Testis (tissue), 3 donors: ENCODE measurements around the gene TBC1D19. TPM values are rescaled to one million over a fixed set of nuclear protein-coding genes. Genes with fewer than 3 reads are reported as not detected.

Experiments
- DNase-seq: peaks from one replicate; pipeline ENCODE4 v3.0.0-alpha.2; 2019
- H3K27ac ChIP-seq, 2 donors: fragments of 200-600 bp; sonication (generic); one replicate each; pipeline ENCODE4 v1.5.1; 2019
- H3K27me3 ChIP-seq: fragments of 200-600 bp; sonication (generic); one replicate; pipeline ENCODE4 v1.5.1; 2019
- H3K36me3 ChIP-seq: fragments of 200-600 bp; sonication (generic); one replicate; pipeline ENCODE4 v1.5.1; 2017; ENCODE audit warnings: low read depth; ENCODE audit errors: missing control alignments
- H3K4me1 ChIP-seq: fragments of 200-600 bp; sonication (generic); one replicate; pipeline ENCODE4 v1.5.1; 2019
- H3K4me3 ChIP-seq, 2 donors: fragments of 200-600 bp; sonication (generic); one replicate each; pipeline ENCODE4 v1.5.1; 2017 to 2019
- H3K9me3 ChIP-seq: fragments of 200-600 bp; sonication (generic); one replicate; pipeline ENCODE4 v1.5.1; 2017
- POLR2A ChIP-seq: fragments of 450-650 bp; IDR thresholded peaks from one replicate; pipeline ENCODE4 v1.6.1; 2017; ENCODE audit warnings: antibody characterized with exemption, mild to moderate bottlenecking, moderate library complexity
- WGBS, 2 donors: methylation state at CpG; one replicate each; pipeline ENCODE4 v1.1.5; 2018; 5-methylcytosine and 5-hydroxymethylcytosine counted together
- intact Hi-C: fragments of 100-400 bp; cut with DNase I; formaldehyde crosslinking; loops from one replicate; pipeline ENCODE4 v1.15.1; 2023; ENCODE audit warnings: low total_unique reads
- polyA plus RNA-seq: library from polyadenylated mRNA; stranded (reverse); fragments of 350-450 nt; fragmentation: Illumina TruSeq; extraction: RNeasy Lipid Tissue Mini Kit (QIAGEN cat#74804); gene quantifications from one replicate; pipeline ENCODE4 v1.2.3, GENCODE V29; 2014; ENCODE audit warnings: low read depth, low replicate concordance; ENCODE audit not compliant: insufficient read depth
- total RNA-seq, 2 donors: library from RNA; depleted of rRNA; stranded (reverse); fragments of >200 nt; gene quantifications; one replicate each; pipeline ENCODE4 v1.2.3, GENCODE V29; 2016
- TF ChIP-seq, protein P1 (sequence below), 3 experiments: fragments of 450-650 bp in 2 of 3; fragments of 200-600 bp in 1 of 3; sonication (generic) in 1 of 3; IDR thresholded peaks; one replicate each; pipeline ENCODE4 v1.5.1; 2016 to 2019; ENCODE audit warnings: antibody characterized with exemption in 3 of 3, mild to moderate bottlenecking in 2 of 3, moderate library complexity in 1 of 3

TBC1D19 gene
- total and polyA plus RNA-seq, 3 donors from 2014 or later = 5.7 to 20.2 (median 13.9) TPM

GRCh38 chr4:26782168-26782829 is 198.4 kb downstream of the TBC1D19 start:
- TF ChIP-seq, protein P1, sequence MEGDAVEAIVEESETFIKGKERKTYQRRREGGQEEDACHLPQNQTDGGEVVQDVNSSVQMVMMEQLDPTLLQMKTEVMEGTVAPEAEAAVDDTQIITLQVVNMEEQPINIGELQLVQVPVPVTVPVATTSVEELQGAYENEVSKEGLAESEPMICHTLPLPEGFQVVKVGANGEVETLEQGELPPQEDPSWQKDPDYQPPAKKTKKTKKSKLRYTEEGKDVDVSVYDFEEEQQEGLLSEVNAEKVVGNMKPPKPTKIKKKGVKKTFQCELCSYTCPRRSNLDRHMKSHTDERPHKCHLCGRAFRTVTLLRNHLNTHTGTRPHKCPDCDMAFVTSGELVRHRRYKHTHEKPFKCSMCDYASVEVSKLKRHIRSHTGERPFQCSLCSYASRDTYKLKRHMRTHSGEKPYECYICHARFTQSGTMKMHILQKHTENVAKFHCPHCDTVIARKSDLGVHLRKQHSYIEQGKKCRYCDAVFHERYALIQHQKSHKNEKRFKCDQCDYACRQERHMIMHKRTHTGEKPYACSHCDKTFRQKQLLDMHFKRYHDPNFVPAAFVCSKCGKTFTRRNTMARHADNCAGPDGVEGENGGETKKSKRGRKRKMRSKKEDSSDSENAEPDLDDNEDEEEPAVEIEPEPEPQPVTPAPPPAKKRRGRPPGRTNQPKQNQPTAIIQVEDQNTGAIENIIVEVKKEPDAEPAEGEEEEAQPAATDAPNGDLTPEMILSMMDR (IDR thresholded peaks at IDR 0.05) = no peak
- no peak for TF ChIP-seq POLR2A

DNA sequence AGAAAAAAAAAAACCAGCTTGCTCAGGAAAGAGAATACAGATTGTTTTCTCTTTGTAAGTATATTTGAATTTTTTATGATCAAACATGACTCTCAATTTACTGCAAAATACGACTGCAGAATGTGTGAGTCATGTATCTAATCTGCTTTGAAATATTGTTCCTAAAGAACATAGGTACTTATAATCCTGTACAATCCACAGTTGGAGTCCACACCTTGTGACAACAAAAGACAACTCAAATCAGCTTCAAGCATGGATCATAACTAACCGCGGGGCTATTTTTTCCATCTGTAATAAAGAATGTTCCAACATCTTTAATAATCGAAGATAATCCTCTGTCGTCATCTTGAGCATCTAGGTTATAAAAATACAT is 198.9 kb downstream of the TBC1D19 start:
- no peaks in the 10 kb centered on the region for H3K36me3 ChIP-seq
- H3K4me3 ChIP-seq = no peak overlapping the region
- intact Hi-C loops = no loop called here
- H3K4me1 ChIP-seq = peaks cover 3% of the 10 kb centered on the region
- no peak overlapping the region for H3K27ac ChIP-seq
- DNase-seq = no peak
- no peaks in the 10 kb centered on the region for H3K9me3 ChIP-seq
- TF ChIP-seq, protein P1 (IDR thresholded peaks at IDR 0.05) = no peak
- TF ChIP-seq POLR2A = no peak
- 64 to 66% methylated on average over 5 of the region's 5 CpGs for WGBS, 2 donors
- H3K27me3 ChIP-seq = no peaks in the 10 kb centered on the region

More at GRCh38 chr4:26782168-26782829, 198.4 kb downstream of the TBC1D19 start:
- Histone ChIP-seq H3K4me3 (no peak overlapping the region), H3K36me3 (no peaks in the 10 kb centered on the region), H3K27ac (no peak overlapping the region), H3K4me1 (no peaks in the 10 kb centered on the region), H3K27me3 (no peaks in the 10 kb centered on the region), H3K9me3 (no peaks in the 10 kb centered on the region)
- WGBS, 2 donors = 43 to 67% methylated on average over 3 of the region's 3 CpGs
- DNase-seq = no peak
- intact Hi-C loops = no loop called here

GRCh38 chr4:26784207-26784865 is 200.5 kb downstream of the TBC1D19 start:
- TF ChIP-seq, protein P1 (IDR thresholded peaks at IDR 0.05) = no peak
- intact Hi-C loops = no loop called here
- WGBS, 2 donors = 96 to 100% methylated on average over 1 of the region's 1 CpG

GRCh38 chr4:26785312-26785711 is 201.4 kb downstream of the TBC1D19 start:
- no peak for TF ChIP-seq POLR2A
- TF ChIP-seq, protein P1 (IDR thresholded peaks at IDR 0.05) = no peak
- no peaks in the 10 kb centered on the region for H3K9me3 ChIP-seq
- no peak overlapping the region for H3K27ac ChIP-seq
- no peaks in the 10 kb centered on the region for H3K27me3 ChIP-seq
- peaks cover 8% of the 10 kb centered on the region for H3K4me1 ChIP-seq
- intact Hi-C loops = no loop called here
- no peaks in the 10 kb centered on the region for H3K36me3 ChIP-seq
- 86 to 95% methylated on average over 4 of the region's 4 CpGs for WGBS, 2 donors
- no peak overlapping the region for H3K4me3 ChIP-seq
- no peak for DNase-seq

More at GRCh38 chr4:26784207-26784865, 200.5 kb downstream of the TBC1D19 start:
- Histone ChIP-seq H3K4me1 (peaks cover 8% of the 10 kb centered on the region), H3K4me3 (no peak overlapping the region), H3K36me3 (no peaks in the 10 kb centered on the region), H3K27me3 (no peaks in the 10 kb centered on the region), H3K27ac (no peak overlapping the region), H3K9me3 (no peaks in the 10 kb centered on the region)
- no peak for DNase-seq
